ENCODE results near the gene NEU2. TPM values are rescaled to one million over a fixed set of nuclear protein-coding genes. Genes with fewer than 3 reads are reported as not detected.
"Not testable (repeated sequence)": the region's sequence is repeated elsewhere in the genome, so short reads cannot be mapped to it uniquely, and the experiment has no call there.

The NEU2 gene
- total RNA-seq, 2 experiments from 2014 or later: not detected

GRCh38 chr2:233015019-233015645 lies 17.3 kb upstream of the NEU2 start:
- Histone ChIP-seq H3K4me1 (ENCODE audit: insufficient read depth, low read length) (no peaks in the 10 kb centered on the region), H3K36me3 (ENCODE audit: insufficient read depth, low read length) (no peaks in the 10 kb centered on the region), H3K27me3 (ENCODE audit: control insufficient read depth in 1 of 2, insufficient read depth in 2 of 2, low read length in 2 of 2) (no peaks in the 10 kb centered on the region), H3K4me3 (ENCODE audit: low read length) (no peak overlapping the region), H3K27ac (ENCODE audit: low read depth in 1 of 2, low read length in 2 of 2) (no peak overlapping the region), H3K9me3 (ENCODE audit: control insufficient read depth in 1 of 2, insufficient read depth in 1 of 2, low read length in 2 of 2) (peaks cover 0 to 3% of the 10 kb centered on the region in 2 experiments)
- DNase-seq (no peak), ATAC-seq (ENCODE audit: poor library complexity) (no peak)
- no peak overlapping the region for H3K4me3 Mint-ChIP-seq
- no peaks in the 10 kb centered on the region for H3K9me3 Mint-ChIP-seq
- H3K36me3 Mint-ChIP-seq (ENCODE audit: low read depth): no peaks in the 10 kb centered on the region
- H3K27me3 Mint-ChIP-seq: no peaks in the 10 kb centered on the region
- ChIA-PET POLR2A (no interaction called here), CTCF (no interaction called here)
- H3K27ac Mint-ChIP-seq: no peak overlapping the region
- H3K4me1 Mint-ChIP-seq (ENCODE audit: low read depth): no peaks in the 10 kb centered on the region
- intact Hi-C loops (cut with DNase I, micrococcal nuclease): no loop called here
- no peak for TF ChIP-seq CTCF (IDR thresholded peaks at IDR 0.05)

GRCh38 chr2:233017947-233018346 lies 14.5 kb upstream of the NEU2 start:
- Mint-ChIP-seq H3K27me3 (no peaks in the 10 kb centered on the region), H3K4me3 (no peak overlapping the region), H3K4me1 (ENCODE audit: low read depth) (no peaks in the 10 kb centered on the region), H3K27ac (no peak overlapping the region), H3K36me3 (ENCODE audit: low read depth) (no peaks in the 10 kb centered on the region), H3K9me3 (no peaks in the 10 kb centered on the region)
- ATAC-seq (ENCODE audit: poor library complexity) (no peak), DNase-seq (no peak)
- H3K4me1 ChIP-seq (ENCODE audit: insufficient read depth, low read length): no peaks in the 10 kb centered on the region
- H3K27ac ChIP-seq (ENCODE audit: low read depth in 1 of 2, low read length in 2 of 2): no peak overlapping the region
- ChIA-PET POLR2A (no interaction called here), CTCF (no interaction called here)
- intact Hi-C loops (cut with DNase I, micrococcal nuclease): no loop called here
- no peak for TF ChIP-seq CTCF (IDR thresholded peaks at IDR 0.05)
- no peaks in the 10 kb centered on the region for H3K36me3 ChIP-seq (ENCODE audit: insufficient read depth, low read length)
- no peaks in the 10 kb centered on the region for H3K27me3 ChIP-seq (ENCODE audit: control insufficient read depth in 1 of 2, insufficient read depth in 2 of 2, low read length in 2 of 2)
- H3K9me3 ChIP-seq (ENCODE audit: control insufficient read depth in 1 of 2, insufficient read depth in 1 of 2, low read length in 2 of 2): peaks cover 0 to 3% of the 10 kb centered on the region in 2 experiments
- H3K4me3 ChIP-seq (ENCODE audit: low read length): no peak overlapping the region

- ATAC-seq (ENCODE audit: poor library complexity); H3K9me3 Mint-ChIP-seq; H3K27ac ChIP-seq (ENCODE audit: low read depth in 1 of 2, low read length in 2 of 2); H3K27me3 ChIP-seq (ENCODE audit: control insufficient read depth in 1 of 2, insufficient read depth in 2 of 2, low read length in 2 of 2); intact Hi-C loops (cut with DNase I, micrococcal nuclease); H3K36me3 ChIP-seq (ENCODE audit: insufficient read depth, low read length); H3K27ac Mint-ChIP-seq; H3K27me3 Mint-ChIP-seq; H3K36me3 Mint-ChIP-seq (ENCODE audit: low read depth); H3K4me3 ChIP-seq (ENCODE audit: low read length); POLR2A ChIA-PET; DNase-seq; H3K4me3 Mint-ChIP-seq; H3K4me1 Mint-ChIP-seq (ENCODE audit: low read depth); H3K9me3 ChIP-seq (ENCODE audit: control insufficient read depth in 1 of 2, insufficient read depth in 1 of 2, low read length in 2 of 2); CTCF ChIA-PET; H3K4me1 ChIP-seq (ENCODE audit: insufficient read depth, low read length): not testable (repeated sequence)
Measured at GRCh38 chr2:233019610-233020009, 12.9 kb upstream of the NEU2 start.

GRCh38 chr2:233020454-233020853 lies 12.0 kb upstream of the NEU2 start:
- Histone ChIP-seq H3K4me1 (ENCODE audit: insufficient read depth, low read length) (no peaks in the 10 kb centered on the region), H3K27ac (ENCODE audit: low read depth in 1 of 2, low read length in 2 of 2) (no peak overlapping the region), H3K27me3 (ENCODE audit: control insufficient read depth in 1 of 2, insufficient read depth in 2 of 2, low read length in 2 of 2) (no peaks in the 10 kb centered on the region), H3K9me3 (ENCODE audit: control insufficient read depth in 1 of 2, insufficient read depth in 1 of 2, low read length in 2 of 2) (no peaks in the 10 kb centered on the region), H3K36me3 (ENCODE audit: insufficient read depth, low read length) (no peaks in the 10 kb centered on the region), H3K4me3 (ENCODE audit: low read length) (no peak overlapping the region)
- no peaks in the 10 kb centered on the region for H3K9me3 Mint-ChIP-seq
- no peak for TF ChIP-seq CTCF (IDR thresholded peaks at IDR 0.05)
- ATAC-seq (ENCODE audit: poor library complexity) (no peak), DNase-seq (no peak)
- H3K4me3 Mint-ChIP-seq: no peak overlapping the region
- no peaks in the 10 kb centered on the region for H3K36me3 Mint-ChIP-seq (ENCODE audit: low read depth)
- ChIA-PET CTCF (no interaction called here), POLR2A (no interaction called here)
- H3K27ac Mint-ChIP-seq: no peak overlapping the region
- intact Hi-C loops (cut with DNase I, micrococcal nuclease): no loop called here
- H3K27me3 Mint-ChIP-seq: no peaks in the 10 kb centered on the region
- no peaks in the 10 kb centered on the region for H3K4me1 Mint-ChIP-seq (ENCODE audit: low read depth)
